NCI-H524 treated with DMSO at 0.1 percent for 48 hours (cell line): ENCODE data around the gene INPP5J.
"Not testable (repeated sequence)": the region's sequence is repeated elsewhere in the genome, so short reads cannot be mapped to it uniquely, and the experiment has no call there.

Experiments
- DNase-seq: peaks from one replicate; lab custom pipeline; 2025; lab: John Stamatoyannopoulos, UW

The INPP5J gene

DNA sequence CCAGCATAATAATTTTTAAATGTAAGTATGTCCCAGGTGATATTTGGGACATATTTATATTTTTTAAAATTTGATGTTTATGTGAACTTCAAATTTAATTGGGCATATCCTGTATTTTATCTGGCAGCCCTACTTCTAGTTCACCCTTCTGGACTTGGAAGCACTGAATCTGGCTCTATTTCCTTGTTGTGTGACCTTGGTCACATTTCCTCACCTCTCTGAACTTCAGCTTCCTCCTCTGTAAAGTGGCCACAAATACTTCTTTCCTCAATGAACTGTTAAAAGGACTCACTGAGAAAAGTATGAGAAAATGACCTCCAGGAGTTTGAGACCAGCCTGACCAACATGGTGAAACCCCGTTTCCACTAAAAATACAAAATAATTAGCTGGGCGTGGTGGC, 29.1 kb downstream of the INPP5J start:
- DNase-seq, result no peak

DNA sequence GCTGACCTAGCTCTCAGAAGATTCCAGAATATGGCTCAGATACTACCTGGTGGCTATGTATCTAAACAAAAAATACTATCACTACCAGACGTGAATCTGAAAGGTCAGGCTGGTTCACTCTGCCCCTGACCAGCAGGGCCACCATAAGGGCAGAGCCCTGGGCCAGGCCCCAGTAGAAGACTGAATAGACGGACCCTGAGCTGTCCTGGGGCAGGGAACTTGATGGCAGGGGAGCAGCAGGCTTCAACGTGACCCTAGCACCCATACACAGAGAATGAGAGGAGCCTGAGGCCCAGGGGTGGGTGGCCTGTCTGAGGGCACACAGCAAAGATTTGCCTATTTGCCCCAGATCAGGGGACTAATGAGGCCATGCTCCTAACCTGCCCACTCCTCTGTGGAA, 30.6 kb downstream of the INPP5J start:
- DNase-seq, result no peak

DNA sequence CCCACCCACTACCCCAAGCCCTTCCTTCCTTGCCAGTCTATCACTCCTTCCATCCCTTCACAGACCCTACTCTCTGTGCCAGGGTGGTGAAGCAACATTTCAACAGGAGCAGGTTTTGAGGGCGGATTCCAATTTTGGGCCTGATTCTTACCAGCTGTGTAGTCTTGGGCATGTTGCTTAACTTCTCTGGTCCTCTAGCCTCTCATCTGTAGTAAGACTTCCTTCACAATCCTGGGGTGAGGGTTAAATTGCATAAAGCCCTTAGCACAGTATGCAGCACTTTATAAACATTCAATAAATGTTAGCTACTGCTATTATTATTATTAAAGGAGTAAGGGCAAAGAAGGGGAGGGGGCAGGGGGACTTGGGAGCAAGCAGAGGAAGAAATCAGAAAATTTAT, 32.2 kb downstream of the INPP5J start:
- no peak for DNase-seq

DNA sequence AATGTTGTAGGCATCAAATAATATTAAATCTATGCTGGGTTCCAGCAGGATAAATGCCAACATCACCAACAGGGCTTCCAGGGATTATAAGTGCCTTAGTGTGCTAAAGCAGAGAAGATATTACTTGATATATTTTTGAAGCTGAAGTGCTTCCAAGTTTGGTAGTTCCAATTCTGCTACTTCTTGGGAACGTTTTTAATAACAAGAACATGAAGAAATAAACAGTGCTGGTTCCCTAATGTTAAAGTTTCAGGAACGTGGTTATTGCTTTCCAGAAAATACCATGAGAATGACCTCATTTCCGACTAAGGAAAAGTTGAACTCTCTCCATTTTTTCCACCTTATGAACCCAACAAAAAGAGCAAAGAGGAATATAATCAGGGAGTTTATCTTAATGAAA, 32.7 kb downstream of the INPP5J start:
- no peak for DNase-seq

DNA sequence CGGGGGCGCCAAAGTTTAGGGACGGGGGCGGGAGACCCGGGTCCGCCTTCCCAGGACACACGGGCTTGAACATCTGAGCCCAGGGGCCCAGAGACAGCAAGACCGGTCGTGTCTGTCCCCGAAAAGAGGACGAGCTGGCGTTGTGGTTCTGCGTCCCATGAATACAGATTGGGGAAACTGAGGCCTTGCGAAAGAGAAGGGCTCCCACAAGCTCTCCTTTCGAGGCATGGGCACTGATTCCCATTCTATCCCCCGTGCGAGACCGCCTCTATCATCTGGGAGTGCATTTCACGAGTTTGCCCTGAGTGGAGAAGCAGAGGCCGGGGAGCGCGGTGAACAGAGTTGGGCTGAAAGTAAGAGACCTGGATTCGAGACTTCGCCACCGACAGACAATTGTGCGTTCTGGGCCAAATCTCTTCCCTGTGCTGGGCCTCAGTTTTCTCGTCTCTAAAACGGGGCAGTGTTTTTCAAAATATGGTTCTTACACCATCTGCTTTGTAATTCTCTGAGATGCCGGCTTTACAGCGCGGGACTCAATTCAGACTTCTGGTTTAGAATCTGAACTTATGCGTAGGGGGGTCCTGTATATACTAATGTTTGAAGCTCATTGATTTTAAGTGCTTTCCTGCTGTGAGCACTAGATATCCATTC, 37.7 kb downstream of the INPP5J start:
- no peak for DNase-seq

DNA sequence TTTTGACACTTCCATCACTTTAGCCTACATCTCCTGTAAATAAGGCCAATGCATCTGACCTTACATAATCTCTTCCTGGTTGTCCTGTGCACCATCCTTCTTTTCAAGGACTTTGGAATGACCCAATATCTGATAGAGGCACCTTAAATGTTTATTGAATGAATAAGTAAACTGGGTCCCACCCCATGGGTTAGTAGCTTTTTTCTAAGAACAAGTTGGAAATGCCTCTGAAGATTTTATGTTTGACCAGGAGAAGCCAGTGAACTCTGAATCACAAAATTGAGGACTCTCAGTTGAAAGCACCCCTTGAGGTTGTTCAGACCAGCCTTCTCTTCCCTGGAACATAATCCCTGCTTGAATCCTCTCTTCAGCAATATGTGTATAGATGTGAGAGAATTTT, 38.6 kb downstream of the INPP5J start:
- no peak for DNase-seq

DNA sequence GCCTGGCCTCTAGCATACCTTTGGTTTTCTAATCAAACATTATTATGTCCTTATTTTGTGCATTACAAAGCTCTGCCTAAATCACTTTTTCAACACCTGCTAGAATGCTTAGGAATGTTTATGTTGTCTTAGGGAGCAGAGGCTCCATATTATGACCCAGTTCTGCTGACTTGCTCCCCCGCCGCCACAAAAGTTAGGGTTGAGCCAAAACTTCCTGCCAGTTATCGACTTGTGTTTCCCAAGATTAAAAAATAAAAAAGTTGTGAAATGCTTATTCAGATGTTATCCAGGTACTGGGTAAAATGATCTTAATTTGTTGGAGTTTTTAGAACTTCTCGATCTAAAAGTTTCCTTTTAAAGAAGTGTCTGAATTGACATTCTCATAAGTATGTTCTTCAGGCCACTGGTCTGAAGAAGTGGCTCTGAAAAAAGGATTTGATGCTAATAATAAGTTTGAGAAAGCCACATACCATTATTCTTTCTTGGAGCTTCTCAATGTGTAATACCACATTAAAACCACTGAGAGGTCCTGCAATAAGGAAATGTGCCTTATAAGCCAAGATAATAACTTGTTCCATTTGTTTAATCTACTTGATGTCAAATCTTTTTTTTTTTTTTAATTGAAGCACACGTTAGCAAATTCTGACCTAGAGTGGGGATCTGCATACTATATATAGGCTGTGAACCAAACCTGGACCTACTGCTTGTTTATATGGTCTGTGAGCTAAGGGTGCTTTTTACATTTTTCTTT, 39.4 kb downstream of the INPP5J start:
- no peak for DNase-seq

DNA sequence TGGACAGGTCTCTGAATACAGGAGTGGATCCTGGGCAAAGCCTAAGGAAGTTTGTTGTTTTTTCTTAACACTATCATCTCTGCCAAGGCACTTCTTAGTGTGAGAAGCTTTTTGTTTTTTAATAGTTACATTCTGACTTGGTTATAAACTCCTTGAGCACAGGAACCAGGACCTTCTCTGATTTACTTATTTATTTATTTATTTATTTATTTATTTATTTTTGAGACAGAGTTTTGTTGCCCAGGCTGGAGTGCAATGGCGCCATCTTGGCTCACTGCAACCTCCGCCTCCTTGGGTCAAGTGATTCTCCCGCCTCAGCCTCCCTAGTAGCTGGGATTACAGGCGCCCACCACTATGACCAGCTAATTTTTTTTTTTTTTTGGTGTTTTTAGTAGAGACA, 48.2 kb downstream of the INPP5J start:
- DNase-seq, result no peak

DNA sequence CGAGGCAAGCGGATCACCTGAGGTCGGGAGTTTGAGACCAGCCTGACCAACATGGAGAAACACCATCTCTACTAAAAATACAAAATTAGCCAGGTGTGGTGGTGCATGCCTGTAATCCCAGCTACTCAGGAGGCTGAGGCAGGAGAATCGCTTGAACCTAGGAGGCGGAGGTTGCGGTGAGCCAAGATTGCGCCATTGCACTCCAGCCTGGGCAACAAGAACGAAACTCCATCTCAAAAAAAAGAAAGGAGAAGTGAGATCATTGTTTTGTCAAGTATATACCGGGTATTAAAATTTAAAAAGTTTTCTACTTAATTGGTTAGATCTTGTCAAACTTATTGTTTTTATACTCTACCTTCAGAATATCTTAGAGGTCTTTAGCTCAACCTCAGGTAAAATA, 49.0 kb downstream of the INPP5J start:
- not testable (repeated sequence) for DNase-seq

DNA sequence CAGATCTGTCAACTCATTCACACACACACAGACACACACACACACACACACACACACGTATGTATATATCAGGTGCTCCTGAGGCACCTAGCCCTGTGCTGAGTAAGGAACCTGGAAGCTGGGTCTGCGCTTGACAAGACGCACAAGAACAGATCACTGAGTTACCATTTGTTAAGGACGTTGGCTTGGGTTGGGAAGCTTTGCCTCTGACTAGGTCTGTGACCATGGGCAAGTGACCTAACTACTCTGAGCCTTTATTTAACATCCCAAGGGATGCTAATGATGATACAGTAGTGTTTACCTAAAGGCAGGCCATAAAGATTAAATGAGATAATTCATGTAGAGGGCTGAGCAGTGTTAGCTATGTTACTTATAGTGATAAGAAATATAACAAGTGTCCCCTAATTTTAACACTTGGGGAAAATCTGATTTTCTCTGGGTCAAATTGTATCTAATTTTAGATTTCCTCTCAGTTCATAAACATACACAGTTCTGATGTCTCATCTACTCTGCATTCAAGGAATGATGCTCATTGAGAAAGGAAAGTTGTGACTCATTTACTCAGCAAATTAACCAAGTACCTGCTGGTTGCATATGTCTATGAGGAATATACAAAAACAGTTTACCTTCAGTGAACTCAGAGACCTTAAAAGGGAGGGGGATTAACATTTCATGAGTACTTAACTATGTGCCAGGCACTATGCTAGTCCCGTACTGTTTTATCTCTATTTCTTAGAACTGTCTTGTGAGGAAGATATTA, 50.8 kb downstream of the INPP5J start:
- no peak for DNase-seq

DNA sequence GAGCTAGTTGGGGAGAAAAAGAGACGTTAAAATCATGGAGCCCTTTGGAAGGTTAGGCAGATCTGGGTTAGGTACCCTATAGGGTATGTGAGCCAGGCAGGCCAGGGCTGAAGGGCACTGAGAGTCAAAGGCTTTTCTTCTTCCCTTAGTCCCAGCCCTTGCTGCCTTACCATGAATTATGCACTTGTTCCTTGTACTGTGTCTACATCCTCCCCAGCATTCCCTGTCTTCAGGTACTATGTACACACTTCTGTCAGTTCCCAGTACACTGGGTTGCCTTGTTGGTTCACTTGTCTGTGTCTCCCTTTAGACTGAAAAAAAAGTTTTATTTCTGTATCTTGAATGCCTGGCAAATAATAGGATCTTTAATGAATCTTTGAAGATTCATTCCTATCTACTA, 54.2 kb downstream of the INPP5J start:
- DNase-seq, result no peak

DNA sequence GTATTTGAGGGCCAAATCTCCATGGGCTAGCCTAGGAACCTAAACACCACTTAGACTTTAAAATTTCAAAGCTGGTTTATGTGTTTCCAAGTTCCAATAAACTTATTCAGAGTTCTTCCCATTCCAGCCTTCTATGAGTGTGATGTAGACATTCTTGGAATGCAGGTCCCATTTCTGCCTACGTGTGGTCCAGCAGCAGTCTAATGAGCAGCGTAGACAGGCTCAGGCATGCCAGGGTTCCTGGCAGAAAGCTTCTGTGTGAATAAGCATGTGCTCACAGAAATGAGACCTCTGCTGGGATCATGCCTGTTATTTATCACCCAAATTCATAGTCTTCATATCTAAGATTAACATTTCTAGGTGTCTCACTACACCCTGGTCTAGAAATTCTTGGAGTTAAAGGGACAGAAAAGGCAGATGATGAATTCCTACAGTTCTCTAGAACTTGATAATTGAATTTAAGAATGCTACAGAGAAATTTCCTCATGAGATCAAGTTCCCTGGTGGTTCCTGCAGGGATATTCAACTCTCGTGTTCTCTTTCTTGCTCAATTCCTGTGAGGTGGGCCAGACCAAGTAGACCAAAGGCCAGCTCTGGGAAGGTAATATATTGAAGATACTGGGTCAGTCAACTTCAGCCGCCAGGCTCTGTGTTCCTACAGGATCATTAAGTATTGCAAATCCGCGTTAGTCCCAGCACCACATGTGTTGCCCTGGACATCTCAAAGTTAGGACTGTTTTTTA, 54.8 kb downstream of the INPP5J start:
- DNase-seq, result no peak

DNA sequence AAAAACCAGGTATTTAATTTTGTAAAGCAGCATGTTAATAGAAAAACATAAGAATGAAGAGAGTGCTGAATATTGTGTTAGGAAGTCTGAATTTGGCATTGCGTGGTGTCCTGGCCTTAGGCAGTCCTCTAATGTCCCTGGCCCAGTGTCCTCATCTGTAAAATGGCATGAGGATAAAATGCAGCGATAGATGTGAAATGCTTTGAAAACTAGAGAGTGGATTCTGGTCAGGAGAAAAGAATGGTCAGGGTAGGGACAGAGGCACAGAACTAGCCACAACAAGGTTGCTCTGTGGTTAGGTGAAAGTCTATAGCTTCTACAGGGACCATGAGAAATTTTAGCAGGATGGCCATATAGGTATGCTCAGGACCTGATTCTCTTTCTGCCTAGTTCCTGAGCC, 56.1 kb downstream of the INPP5J start:
- no peak for DNase-seq

DNA sequence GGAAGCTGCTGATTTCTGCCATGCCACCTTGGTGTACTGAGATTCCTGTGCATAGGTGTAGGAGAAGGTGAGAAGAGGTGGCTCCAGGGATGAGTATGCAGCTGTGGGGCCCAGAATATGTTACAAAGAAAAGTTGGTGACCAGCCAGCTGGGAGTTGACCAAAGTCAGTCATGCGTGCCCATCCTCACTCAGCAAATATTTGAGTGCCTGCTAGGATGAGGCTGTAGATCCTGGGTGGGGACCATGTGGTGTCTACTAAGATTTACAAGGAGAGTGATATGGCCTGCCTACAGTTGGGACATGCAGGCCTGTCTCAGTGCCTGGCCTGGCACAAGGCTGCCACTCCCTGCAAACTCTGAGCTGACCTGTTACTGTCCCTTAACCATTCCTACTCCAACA, 56.6 kb downstream of the INPP5J start:
- DNase-seq, result no peak

DNA sequence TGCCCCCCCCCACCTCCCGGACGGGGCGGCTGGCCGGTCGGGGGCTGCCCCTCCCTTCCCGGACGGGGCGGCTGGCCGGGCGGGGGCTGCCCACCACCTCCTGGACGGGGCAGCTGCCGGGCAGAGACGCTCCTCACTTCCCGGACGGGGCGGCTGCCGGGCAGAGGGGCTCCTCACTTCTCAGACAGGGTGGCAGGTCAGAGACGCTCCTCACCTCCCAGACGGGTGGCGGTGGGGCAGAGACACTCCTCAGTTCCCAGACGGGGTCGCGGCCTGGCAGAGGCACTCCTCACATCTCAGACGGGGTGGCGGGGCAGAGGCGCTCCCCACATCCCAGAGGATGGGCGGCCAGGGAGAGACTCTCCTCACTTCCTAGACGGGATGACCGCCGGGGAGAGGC, 61.2 kb downstream of the INPP5J start:
- DNase-seq, result no peak
